Dermis microvascular lymphatic vessel endothelial cell (primary cell): ENCODE data around the gene HCLS1. TPM values are rescaled to one million over a fixed set of nuclear protein-coding genes. Genes with fewer than 3 reads are reported as not detected.
"Not testable (repeated sequence)": the region's sequence is repeated elsewhere in the genome, so short reads cannot be mapped to it uniquely, and the experiment has no call there.

ENCODE experiments used
- DNase-seq, 2 donors: peaks; one replicate each; pipeline versions ENCODE4 v3.0.0 to v3.0.0-alpha.2; 2010; ENCODE audit warnings: low read depth in 2 of 2
- total RNA-seq: library from RNA; depleted of rRNA; stranded (reverse); fragments of >200 nt; gene quantifications from 2 replicates; pipeline ENCODE4 v1.2.1, GENCODE V29; 2014

Gene HCLS1
- total RNA-seq, 1 donor from 2014 or later: 19.8 TPM

- not testable (repeated sequence) for DNase-seq
These were observed 60.8 kb downstream of the HCLS1 start for GRCh38 chr3:121599900-121600299.

GRCh38 chr3:121598564-121598963, 62.1 kb downstream of the HCLS1 start:
- DNase-seq: no peak

- DNase-seq: no peak
These were observed 64.8 kb downstream of the HCLS1 start for GRCh38 chr3:121595765-121596406.

GRCh38 chr3:121594850-121595249, 65.9 kb downstream of the HCLS1 start:
- DNase-seq: no peak

- DNase-seq: not testable (repeated sequence)
These were observed 66.9 kb downstream of the HCLS1 start for GRCh38 chr3:121593806-121594205.

GRCh38 chr3:121592856-121593702, 67.6 kb downstream of the HCLS1 start, which contains the start of gene FBXO40:
Gene FBXO40, plus strand, starts transcription at chr3:121593379. Its CDS starts 27,197 bp downstream, at chr3:121620576.
- no peak for DNase-seq

GRCh38 chr3:121584418-121584817, 76.3 kb downstream of the HCLS1 start:
- no peak for DNase-seq

- DNase-seq: no peak
These were observed 79.0 kb downstream of the HCLS1 start for GRCh38 chr3:121581691-121582090.

Other genes with a start within 250 kb of the HCLS1 start
- 1.6 and 4.0 TPM in 2 replicates for gene POLQ, start 114.9 kb downstream of the HCLS1 start, total RNA-seq
- not detected in 2 replicates for gene ARGFX, start 93.0 kb downstream of the HCLS1 start, total RNA-seq
- gene FBXO40, start 67.5 kb downstream of the HCLS1 start, total RNA-seq: not detected in 2 replicates
- 28.0 and 28.2 TPM in 2 replicates for gene GOLGB1, start 88.8 kb upstream of the HCLS1 start, total RNA-seq
- gene IQCB1, start 174.2 kb upstream of the HCLS1 start, total RNA-seq: 5.9 and 7.0 TPM in 2 replicates
- 0.51 TPM in 2 replicates for gene EAF2, start 174.3 kb upstream of the HCLS1 start, total RNA-seq
- gene SLC15A2, start 233.5 kb upstream of the HCLS1 start, total RNA-seq: under 0.01 TPM in 2 replicates